Activated naive CD4-positive, alpha-beta T cell treated with anti-CD3 and anti-CD28 coated beads, Interleukin-2, amount 10 ng/mL, durations not matched to agents 5 hours and 36 hours (primary cell): ENCODE data around the gene TMEM95. TPM values are rescaled to one million over a fixed set of nuclear protein-coding genes. Genes with fewer than 3 reads are reported as not detected.

ENCODE experiments used
- total RNA-seq, 2 experiments: library from RNA; stranded (reverse); gene quantifications; one replicate each; pipeline ENCODE4 v1.2.3, GENCODE V29; 2021

The TMEM95 gene, protein sequence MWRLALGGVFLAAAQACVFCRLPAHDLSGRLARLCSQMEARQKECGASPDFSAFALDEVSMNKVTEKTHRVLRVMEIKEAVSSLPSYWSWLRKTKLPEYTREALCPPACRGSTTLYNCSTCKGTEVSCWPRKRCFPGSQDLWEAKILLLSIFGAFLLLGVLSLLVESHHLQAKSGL
- not detected for total RNA-seq

GRCh38 chr17:7355053-7355452, at the start of gene TMEM95:
Gene TMEM95, plus strand, starts transcription at chr17:7355156. Its CDS starts 49 bp downstream, at chr17:7355205.

DNA sequence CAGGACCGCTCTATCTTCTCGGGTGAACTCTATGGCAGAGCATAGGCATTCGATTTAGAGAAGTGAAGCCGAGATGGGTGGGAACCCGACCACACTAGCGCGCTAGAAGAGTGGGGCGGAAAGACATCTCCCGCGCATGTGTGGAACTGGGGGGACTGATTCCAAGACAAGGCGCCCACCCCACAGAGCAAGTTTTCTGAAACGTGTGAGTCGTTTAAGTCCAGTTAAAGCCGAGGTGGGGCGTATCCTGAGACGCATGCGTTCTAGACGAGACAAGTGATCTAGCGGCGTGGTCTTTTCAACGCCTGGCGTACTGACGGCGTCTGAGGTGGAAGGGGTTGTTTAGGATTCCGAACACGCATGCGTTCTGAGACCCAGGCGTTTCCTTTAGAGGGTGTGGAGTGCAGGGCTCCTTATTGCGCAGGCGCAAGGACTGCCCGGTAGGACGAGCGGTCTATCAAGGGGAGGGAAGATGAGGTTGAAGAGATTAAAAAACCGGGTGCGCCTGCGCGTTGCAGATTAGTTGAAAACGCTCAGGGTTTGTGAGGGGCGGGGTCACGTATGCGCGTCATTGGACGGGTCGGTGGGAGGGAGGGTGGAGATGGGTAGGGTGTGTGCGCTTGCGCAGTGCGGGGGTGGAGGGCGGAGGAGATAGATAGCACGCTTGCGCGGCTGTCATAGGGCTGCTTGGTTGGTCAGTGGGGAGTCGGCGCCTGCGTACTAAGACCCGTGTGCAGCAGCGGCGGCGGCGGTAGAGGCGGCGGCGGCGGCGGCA, 47.9 kb upstream of the TMEM95 start, which contains the start of gene EIF5A:
EIF5A (plus strand) TSS at position 718 of the 775 bp plus-strand sequence. CDS start 2,008 bp downstream, outside the sequence.

DNA sequence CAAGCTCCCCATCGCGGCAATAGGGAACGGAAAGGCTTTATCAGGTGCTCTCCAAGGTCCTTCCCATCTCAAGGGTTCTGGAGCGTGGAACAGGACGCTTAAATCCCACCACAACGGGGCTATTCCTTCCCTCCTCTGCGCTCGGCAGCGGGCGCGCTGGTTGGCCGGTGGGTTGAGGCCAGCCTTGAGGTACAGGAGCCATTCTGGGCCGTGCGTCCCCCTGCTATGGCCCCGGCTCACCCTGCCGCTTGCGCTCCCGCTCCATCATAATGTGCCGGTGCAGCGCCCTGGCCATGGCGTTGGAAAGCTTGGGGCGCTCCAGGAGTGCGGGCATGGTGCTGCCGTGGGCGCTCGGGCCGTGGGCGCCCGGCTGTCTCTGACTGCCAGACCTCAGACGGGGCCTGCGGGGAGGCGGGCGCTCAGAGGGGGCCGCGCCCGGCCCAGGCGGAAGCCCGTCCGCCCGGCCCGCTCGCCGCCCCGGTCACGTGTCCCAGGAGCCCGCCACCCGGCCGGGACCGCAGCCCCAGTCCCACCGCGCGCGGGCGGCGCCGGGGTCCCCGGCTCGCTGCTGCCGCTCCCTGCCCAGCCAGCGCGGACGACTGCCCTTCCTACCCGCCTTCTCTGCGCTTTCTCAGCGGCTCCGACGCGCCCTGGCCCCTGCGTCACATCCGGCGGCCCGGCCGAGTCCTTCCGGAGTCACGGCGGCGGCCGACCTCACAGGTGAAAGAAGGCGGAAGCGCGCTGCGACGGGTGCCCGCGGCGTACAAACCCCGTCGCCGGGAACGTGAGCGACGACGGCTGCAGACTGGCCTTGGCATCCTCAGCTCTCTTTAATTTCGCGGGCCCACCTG, 40.0 kb upstream of the TMEM95 start, which contains the start of gene GPS2:
GPS2 (minus strand) TSS at position 642 of the 851 bp plus-strand sequence; CDS start at position 334, 308 bp downstream.

GRCh38 chr17:7328840-7329373, 26.0 kb upstream of the TMEM95 start, which contains the start of gene NEURL4:
Gene NEURL4, minus strand, starts transcription at chr17:7329335. Its CDS starts 23 bp downstream, at chr17:7329312.

DNA sequence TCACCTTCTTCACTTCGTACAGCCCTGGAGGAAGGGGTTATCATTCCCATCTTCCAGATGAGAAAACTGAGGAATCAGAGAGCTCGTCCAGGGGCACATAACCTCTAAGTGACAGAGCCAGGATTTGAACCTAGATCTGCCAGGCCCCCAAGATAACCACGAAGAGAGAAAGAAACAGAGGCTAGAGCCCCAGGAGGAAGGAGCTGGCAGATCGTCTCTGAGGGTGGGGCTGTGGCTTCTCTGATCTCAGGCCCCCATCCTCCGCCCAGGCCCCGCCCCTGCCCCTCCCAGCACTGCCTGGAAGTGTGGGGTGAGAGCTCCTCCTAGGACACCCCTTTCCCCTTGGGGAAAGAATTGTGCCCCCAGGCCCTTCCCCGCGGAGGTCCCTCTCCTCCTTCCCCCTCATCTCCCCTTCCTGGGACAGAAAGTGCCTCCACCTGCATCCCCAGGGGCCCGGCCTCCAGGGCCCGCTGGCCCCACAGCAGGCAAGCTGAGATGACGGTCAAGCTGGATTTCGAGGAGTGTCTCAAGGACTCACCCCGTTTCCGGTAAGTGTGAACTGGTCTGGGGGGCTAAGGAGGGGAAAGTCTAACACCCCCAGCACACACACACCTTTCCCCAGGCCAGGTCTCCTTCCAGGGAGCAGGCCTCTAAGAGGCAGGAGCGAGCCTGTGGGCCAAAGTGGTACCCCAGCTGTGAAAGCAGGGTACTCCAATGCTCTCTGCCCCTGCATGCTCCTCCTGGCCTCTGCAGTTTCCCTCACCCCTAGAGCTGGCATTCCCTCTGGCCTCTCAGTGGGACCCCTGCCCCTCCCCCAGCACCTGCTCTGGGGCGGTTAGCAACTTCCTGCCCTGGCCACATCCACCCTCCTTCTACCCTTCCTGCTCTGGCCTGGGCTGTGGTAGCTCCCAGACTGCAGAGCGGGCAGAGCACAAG, 18.4 kb upstream of the TMEM95 start, which contains the start of gene ACAP1:
ACAP1 (plus strand) TSS at position 290 of the 936 bp plus-strand sequence; CDS start at position 496, 206 bp downstream.

DNA sequence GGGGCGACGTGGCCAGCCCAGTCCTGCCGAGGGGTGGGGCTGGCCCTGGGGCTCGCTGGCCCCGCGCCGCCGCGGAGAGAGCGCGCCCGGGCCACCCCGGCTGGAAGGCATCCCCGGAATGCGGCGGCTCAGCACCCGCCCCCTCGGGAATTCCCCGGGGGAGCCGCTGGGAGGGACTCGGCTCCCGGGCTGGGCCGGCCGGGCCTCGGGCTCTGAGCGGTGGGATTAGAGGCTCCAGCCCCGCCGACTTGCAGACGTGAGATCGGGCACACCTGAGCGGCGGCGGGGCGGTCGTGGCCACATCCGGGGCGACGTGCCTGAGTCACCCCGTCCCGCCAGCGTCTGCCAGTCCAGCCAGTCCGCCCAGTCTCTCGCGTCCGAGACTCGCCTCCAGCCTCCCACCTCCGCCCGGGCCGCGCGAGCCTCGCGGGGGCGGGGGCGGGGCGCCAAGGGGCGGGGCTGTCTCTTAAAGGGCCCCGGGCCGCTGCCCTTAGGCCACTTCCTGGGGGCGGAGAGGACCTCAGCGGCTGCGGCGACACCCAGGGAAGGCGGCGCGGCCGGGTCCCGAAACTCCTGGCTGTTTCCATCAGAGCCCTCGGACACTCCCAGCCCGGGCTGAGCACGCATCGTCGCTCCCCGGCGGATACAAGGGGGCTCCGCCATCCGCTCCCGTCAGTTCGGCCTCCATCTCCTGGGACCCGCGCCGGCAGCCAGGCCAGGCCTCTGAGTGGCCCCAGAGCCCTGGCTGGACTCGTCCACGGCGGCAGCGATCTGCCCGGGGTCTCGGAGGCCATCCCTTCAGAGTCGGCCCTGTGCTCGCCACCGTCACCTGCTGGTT, 3.1 kb upstream of the TMEM95 start, which contains the start of gene KCTD11:
KCTD11 (plus strand) TSS at position 498 of the 838 bp plus-strand sequence.

DNA sequence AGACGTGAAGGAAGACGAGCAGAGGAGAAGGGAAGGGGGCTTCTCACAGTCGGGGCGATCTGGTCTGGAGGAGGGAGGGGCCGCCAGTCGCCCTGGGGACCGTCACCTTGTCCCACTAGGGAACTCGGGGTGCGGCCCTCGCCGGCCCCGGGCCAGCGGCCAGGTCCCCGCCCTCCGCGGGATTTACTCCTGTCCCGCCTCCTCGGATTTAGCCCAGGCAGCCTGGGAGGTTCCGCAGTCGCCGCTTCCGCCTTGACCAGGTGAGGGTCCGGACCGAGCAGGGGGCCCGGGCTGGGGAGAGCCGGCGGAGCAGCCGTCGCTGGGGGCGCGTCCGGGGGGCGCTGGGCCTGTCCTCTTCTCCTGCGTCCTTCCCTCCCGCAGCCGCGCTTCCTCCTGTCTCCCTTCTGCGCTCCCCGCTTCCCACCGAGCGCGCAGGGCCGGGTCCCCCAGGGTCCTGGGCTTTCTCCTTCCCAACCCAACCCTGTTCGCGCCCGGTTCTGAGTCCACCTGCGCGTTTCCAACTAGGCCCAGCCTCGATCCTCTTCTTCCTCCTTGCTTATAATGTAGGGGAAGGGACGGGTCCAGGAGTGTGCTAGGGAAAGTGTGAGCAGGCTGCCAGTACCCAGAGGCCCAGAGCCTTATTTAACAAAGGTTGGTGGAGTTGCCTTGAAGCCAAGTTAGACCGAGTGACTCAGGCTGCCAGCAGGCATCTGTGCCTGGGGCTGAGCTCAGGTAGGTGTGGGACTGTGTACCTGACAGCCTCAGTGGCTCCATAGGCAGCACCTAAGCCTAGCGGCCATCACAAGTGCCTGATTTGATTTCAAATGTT, 26.1 kb downstream of the TMEM95 start, which contains the start of gene TNK1:
TNK1 (plus strand) TSS at position 235 of the 829 bp plus-strand sequence. CDS start 1,838 bp downstream, outside the sequence.

GRCh38 chr17:7394452-7395191, 39.7 kb downstream of the TMEM95 start, which contains the start of gene PLSCR3:
Gene PLSCR3, minus strand, starts transcription at chr17:7394525. Its CDS starts 415 bp downstream, at chr17:7394110.

DNA sequence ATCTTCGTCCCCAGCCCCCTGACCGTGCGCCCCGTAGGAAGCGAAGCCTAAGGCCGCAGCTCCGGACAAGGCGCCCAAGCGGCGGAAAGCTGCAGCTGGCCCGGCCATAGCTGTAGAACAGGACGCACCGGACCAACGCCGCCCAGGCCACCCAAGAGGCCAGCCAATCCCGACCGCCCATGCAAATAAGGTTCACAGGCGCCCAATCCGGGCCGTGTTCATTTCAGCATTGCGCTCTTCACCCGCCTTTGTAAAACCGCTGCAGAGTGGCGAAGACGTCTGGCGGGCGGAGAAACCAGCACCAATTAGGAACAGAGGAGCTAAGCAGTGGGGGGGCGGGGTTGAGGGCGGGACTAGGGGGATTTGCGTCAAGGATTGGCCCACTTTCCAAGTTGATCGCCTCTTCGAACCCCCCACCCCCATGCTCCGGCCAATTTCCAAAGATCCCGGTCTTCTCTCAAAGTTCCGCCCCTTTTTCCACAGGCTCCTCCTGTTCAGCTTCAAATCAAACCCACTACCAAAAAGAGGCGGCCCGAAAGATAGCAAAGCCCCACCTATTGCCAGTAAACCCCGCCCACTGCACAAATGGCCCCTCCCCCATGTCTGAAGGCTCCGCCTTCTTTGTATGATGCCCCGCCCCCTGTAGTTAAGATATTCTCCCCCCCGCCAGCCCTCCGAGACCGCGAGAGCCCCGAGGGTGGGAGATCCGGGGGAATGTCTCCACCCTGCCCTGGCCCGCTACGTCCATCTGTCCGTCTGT, 49.2 kb downstream of the TMEM95 start, which contains the start of gene TMEM256:
TMEM256 (minus strand) TSS at position 121 of the 760 bp plus-strand sequence; CDS start at position 108, 13 bp downstream.

Other genes with a start within 250 kb of the TMEM95 start
- gene ASGR2, start 240.3 kb upstream of the TMEM95 start, total RNA-seq = not detected
- 1 to 10 TPM in 1 of 2 experiments, under 1 TPM in 1; 0.63 to 1.2 TPM for gene ASGR1, start 175.8 kb upstream of the TMEM95 start, total RNA-seq
- 10 to 100 TPM; 11.6 to 11.9 TPM for gene DLG4, start 135.3 kb upstream of the TMEM95 start, total RNA-seq
- 100 to 1,000 TPM; 291 to 311 TPM for gene ACADVL, start 135.2 kb upstream of the TMEM95 start, total RNA-seq
- gene DVL2, start 120.6 kb upstream of the TMEM95 start, total RNA-seq = 10 to 100 TPM; 47.0 to 47.5 TPM
- gene PHF23, start 115.7 kb upstream of the TMEM95 start, total RNA-seq = 10 to 100 TPM; 53.9 to 55.9 TPM
- 100 to 1,000 TPM; 276 to 282 TPM for gene GABARAP, start 112.7 kb upstream of the TMEM95 start, total RNA-seq
- gene CTDNEP1, start 103.4 kb upstream of the TMEM95 start, total RNA-seq = 100 to 1,000 TPM; 154 to 160 TPM
- 10 to 100 TPM; 36.2 to 44.5 TPM for gene ELP5, start 102.9 kb upstream of the TMEM95 start, total RNA-seq
- gene CLDN7, start 92.7 kb upstream of the TMEM95 start, total RNA-seq = under 1 TPM; 0.53 to 0.76 TPM
- gene SLC2A4, start 73.4 kb upstream of the TMEM95 start, total RNA-seq = not detected
- gene YBX2, start 60.5 kb upstream of the TMEM95 start, total RNA-seq = under 1 TPM; 0.55 to 0.67 TPM
- 100 to 1,000 TPM; 429 to 433 TPM for gene EIF5A, start 47.5 kb upstream of the TMEM95 start, total RNA-seq
- 10 to 100 TPM; 67.6 to 77.5 TPM for gene GPS2, start 39.8 kb upstream of the TMEM95 start, total RNA-seq
- gene NEURL4, start 25.8 kb upstream of the TMEM95 start, total RNA-seq = 10 to 100 TPM; 35.8 to 41.7 TPM
- 100 to 1,000 TPM; 738 to 785 TPM for gene ACAP1, start 18.6 kb upstream of the TMEM95 start, total RNA-seq
- 1 to 10 TPM; 7.0 to 7.1 TPM for gene KCTD11, start 3.0 kb upstream of the TMEM95 start, total RNA-seq
- gene TNK1, start 25.9 kb downstream of the TMEM95 start, total RNA-seq = 1 to 10 TPM; 1.6 to 1.9 TPM
- 100 to 1,000 TPM; 159 to 160 TPM for gene PLSCR3, start 39.4 kb downstream of the TMEM95 start, total RNA-seq
- 10 to 100 TPM; 66.2 to 67.9 TPM for gene TMEM256, start 48.9 kb downstream of the TMEM95 start, total RNA-seq
- gene NLGN2, start 52.7 kb downstream of the TMEM95 start, total RNA-seq = 1 to 10 TPM; 4.9 to 5.1 TPM
- not detected for gene SPEM1, start 65.2 kb downstream of the TMEM95 start, total RNA-seq
- not detected for gene SPEM2, start 70.5 kb downstream of the TMEM95 start, total RNA-seq
- not detected for gene SPEM3, start 73.7 kb downstream of the TMEM95 start, total RNA-seq
- gene TMEM102, start 80.3 kb downstream of the TMEM95 start, total RNA-seq = 10 to 100 TPM; 16.3 to 17.0 TPM
- 10 to 100 TPM; 21.3 to 21.6 TPM for gene FGF11, start 84.4 kb downstream of the TMEM95 start, total RNA-seq
- 10 to 100 TPM; 15.3 to 19.0 TPM for gene CHRNB1, start 89.9 kb downstream of the TMEM95 start, total RNA-seq
- gene ZBTB4, start 124.5 kb downstream of the TMEM95 start, total RNA-seq = 10 to 100 TPM; 29.0 to 29.5 TPM
- gene SLC35G6, start 126.3 kb downstream of the TMEM95 start, total RNA-seq = not detected
- gene POLR2A, start 129.2 kb downstream of the TMEM95 start, total RNA-seq = 100 to 1,000 TPM; 174 to 175 TPM
- 100 to 1,000 TPM; 100 to 103 TPM for gene TNFSF12, start 193.9 kb downstream of the TMEM95 start, total RNA-seq
- gene TNFSF13, start 203.6 kb downstream of the TMEM95 start, total RNA-seq = 1 to 10 TPM; 7.2 to 7.4 TPM
- gene SENP3, start 206.8 kb downstream of the TMEM95 start, total RNA-seq = 10 to 100 TPM; 37.6 to 42.1 TPM
- 10 to 100 TPM in 1 of 2 experiments, 1 to 10 TPM in 1; 9.8 to 10.3 TPM for gene CD68, start 224.5 kb downstream of the TMEM95 start, total RNA-seq
- gene MPDU1, start 228.7 kb downstream of the TMEM95 start, total RNA-seq = 10 to 100 TPM; 52.8 to 56.0 TPM
- under 1 TPM; 0.17 to 0.38 TPM for gene SOX15, start 234.9 kb downstream of the TMEM95 start, total RNA-seq